HG02884 (cell line): ENCODE measurements around the gene CPOX.
A peak's percentile ranks its signal among the peaks of the same experiment; 100 is the strongest.
"Not testable (repeated sequence)": the region's sequence is repeated elsewhere in the genome, so short reads cannot be mapped to it uniquely, and the experiment has no call there.

Source experiments
- ATAC-seq: cut with Tn5 transposase; IDR thresholded peaks from one replicate; pipeline ENCODE4 v1.9.1; 2021; ENCODE audit warnings: mild to moderate bottlenecking, moderate library complexity; ENCODE audit not compliant: unreplicated experiment

The CPOX gene

DNA sequence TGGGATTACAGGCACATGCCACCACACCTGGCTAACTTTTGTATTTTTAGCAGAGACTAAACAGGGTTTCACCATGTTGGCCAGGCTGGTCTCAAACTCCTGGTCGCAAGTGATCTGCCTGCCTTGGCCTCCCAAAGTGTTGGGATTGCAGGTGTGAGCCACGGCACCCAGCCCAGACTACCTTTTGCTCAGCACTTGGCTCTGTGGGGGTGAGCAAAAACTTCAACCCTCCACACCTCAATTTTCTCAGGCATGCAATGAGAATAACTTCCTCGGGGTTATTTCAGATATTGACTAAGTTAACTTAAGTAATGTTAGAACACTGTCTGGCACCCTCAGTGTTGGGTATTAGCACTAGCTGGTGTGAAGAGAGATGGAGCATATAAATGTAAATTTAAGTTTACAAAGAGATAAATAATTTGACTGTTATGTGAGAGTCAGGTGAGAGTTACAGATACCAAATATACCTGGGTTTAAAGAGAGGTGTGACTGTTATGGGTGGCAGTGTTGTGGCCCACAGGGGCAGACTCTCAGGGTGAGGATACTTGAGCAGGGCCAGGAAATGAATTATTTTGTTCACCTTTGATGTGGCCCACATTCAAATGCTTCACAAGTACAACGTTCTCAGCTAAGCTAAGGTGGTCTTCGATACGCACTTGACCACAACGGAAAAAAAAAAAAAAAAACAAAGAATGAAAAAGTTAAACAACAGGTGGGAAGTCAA lies 29.0 kb downstream of the CPOX start:
- ATAC-seq: peak; percentile 0

DNA sequence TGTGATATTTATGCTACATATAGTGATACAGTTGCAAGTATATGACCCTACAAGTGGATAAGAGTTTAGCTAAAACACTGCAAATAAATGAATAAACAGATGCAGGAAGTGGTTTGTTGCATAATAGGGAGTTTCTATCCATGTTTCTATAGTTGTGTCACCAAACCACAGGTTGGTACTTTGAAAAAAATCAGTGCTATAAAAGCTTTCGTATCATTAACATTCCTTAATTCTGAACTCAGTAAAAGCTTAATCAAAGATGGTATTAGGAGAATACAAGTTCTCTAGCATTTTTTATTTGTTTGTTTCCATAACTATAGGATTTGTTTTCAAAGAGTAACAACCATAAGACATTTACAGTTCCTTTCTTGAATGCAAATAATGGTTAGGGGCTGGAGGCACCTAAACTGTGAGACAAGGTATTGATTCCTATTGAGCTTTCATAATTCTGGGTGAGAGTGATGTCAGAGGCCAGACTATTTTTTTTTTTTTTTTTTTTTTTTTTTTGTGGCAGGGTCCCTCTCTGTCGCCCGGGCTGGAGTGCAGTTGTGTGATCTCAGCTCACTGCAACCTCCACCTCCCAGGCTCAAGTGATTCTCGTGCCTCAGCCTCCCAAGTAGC lies 29.6 kb downstream of the CPOX start:
- peak; percentile 41 for ATAC-seq

DNA sequence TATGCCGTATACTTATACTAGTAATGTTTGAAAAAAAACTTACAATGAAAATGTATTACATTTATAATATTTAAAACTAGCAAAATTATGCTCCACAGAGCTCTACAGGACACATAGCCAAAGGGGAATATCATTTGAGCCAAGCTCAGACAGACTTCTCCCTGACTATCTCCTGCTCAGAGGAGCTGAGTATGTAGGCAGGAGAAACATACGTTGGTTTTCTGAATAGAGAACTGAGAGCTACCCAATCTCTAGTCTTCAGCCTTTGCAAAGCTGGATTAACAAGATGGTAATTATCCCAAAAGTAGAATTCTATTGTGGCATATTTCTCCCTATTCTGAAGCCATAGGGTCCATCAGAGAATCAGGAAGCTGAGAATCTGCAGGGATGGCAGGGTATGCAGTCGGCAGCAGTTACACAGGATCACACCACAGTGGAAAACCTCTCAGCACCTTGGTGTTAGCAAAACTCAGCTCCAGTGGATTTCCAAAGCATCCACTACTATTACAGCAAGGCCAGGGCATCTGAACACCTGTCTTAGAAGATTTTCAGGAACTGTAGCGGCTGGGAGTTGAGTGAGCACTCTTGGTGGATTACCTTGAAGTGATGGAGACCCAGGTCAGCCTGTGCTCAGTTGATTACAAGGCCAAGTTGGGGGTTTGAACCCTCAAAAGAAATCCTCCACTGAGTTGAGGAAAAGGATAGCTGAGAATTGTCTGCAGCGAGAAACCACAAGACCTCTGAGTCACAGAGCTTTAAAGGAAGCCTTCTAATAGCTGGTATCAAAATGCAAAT lies 31.5 kb downstream of the CPOX start:
- ATAC-seq: no peak

DNA sequence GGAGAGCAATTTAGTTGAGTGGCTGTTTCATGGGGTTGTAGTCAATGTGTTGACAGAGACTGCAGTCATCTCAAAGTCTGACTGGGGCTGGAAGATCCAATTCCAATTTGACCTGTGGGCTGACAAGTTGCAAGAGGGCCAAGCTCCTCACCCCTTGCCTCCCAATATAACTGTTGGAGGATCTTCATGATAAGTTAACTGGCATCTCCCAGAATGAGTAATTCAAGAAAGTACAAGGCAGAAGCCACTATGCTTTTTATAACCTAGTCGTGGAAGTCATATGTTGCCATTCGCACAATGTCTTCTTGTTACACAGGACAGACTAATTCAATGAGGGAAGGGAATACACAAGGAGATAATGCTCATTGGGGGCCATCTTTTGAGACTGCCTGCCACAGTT lies 32.5 kb downstream of the CPOX start:
- ATAC-seq: no peak

DNA sequence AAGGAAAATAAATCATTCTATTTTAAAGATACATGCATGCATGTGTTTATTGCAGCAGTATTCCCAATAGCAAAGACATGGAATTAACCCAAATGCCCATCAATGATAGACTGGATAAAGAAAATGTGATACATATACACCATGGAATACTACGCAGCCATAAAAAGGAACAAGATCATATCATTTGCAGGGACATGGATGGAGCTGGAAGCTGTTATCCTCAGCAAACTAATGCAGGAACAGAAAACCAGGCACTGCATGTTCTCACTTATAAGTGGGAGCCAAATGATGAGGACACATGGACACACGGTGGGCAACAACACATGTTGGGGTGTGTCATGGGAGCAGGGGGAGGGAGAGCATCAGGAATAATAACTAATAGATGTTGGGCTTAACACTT lies 33.6 kb downstream of the CPOX start:
- ATAC-seq: not testable (repeated sequence)

DNA sequence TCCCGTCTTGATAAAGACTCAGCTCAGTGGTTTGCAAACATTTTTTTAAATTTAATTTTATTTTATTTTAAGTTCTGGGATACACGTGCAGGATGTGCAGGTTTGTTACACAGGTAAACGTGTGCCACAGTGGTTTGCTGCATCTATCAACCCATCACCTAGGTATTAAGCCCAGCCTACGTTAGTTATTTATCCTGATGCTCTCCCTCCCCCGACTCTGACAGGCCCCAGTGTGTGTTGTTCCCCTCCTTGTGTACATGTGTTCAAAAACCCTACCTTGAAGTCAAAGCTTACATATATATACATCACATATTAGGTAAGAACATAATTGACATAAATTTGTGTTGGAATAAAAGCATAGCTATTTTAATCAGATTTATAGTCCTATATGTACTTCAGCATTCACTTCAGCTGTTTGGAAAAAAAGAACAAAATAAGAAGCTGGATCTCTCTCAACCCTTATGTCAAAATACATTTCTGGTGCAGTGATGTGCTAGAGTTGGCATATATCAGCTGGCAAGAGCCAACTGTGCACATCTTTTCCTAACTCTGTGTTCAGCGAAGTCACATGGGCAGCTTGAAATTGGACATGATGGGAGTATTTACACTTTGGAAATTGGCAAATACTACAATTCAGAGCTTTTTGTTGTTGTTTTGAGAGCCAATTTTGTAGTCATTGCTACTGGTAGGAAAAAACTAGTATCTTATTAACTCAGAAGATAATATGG lies 35.1 kb downstream of the CPOX start:
- no peak for ATAC-seq

DNA sequence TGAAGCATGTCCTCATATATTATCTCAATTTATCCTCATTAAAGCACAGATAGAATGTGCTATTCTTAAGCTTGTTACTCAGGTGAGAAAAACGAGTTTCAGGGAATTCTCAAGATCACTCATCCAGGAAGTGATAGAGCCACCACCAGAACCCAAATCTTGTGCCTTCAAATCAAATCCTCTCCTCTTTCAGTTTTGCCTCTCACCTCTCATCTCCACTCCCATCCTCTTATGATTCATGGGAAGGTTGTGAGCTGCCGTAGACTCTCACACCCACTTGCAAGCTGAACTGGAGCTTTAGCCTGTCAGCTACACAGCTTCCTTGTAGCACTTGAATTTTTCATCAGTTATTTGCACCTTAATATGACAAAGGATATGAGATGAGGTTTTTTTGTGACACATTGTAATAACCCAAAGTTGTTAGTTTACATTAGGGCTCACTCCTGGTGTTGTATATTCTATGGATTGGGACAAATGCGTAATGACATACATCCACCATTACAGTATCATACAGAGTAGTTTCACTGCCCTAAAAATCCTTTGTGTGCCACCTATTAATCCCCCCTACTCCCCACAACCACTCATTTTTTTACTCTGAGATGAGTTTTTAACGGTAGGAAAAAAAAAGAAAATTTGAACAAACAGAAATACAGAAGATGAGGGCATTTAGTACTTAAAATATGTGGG lies 35.9 kb downstream of the CPOX start:
- no peak for ATAC-seq

DNA sequence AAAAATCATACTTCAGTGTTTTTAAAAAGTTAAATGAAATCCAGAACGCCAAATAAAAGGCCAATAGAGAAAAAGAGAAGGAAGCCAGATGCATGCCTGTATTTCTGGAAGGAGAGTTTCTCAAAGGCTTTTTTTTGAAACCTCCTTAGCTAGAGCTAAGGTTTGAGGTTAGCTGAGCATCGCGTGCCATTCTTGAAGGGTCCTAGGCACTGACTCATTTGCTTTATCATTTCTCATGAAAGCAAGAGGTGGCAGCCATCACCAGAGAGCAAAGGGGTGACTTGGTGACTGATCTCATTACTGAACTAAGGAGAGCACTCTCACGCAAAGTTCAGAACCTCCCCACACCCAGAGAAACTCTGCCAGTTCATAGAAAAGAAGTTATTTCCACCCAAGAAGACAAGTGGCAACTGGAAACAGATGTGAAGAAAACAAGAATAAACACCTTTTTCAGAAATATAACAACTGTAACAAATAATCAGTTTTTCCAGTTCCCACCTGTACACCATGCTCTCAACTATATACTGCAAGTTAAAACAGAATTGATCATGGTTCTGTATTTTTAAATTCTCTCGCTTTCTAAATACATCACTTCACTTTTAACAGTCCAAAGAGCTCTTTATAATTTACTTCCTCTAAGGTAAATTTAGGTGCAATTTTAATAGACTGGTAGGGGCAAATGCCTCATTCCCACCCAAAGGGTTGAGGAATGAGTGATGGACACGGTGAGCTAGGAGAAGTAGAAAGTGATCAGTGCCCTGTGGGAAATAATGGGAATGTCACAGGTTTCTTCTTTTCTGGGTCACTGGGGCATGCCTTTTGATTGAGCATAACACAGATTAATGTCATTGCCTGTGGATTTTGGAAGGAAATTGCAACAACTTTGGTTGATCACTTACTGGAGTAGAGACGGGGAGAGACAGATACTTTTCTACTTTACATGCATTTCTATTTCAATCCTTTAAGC lies 37.0 kb downstream of the CPOX start:
- ATAC-seq: peak; percentile 78

DNA sequence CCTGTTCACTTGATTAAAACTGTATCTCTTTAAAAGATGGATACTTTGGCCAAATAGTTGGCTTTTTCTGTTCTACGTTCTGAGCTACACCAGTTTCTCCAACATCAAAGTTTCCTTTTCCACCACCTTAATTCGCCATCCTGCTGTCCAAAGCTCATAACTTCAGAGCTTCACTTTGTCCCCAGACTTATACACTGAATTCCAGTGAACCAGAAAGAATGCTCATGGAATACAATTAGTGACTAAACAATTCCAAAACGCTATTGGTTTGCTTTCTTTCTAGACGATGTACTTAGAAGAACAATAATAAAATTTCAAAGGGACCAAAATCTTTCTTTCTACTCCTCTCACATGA lies 38.4 kb downstream of the CPOX start:
- ATAC-seq: no peak

DNA sequence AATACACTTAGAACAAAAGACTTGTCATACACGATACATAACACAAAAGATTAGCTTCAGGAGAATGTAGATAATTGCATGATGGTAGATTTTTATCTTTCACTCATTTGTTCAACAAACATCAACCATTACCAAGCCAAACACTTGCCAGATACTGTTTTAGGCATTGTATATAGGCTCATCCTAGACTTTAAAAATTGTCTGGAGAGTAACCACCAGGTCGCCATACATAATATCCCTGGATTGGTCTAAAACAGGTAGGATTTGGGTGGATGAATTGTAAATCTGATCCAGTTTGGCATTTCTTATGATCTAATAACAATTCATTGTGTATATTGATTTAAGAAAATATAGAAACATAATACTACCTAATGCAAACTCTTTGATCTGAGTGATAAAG lies 38.8 kb downstream of the CPOX start:
- no peak for ATAC-seq

DNA sequence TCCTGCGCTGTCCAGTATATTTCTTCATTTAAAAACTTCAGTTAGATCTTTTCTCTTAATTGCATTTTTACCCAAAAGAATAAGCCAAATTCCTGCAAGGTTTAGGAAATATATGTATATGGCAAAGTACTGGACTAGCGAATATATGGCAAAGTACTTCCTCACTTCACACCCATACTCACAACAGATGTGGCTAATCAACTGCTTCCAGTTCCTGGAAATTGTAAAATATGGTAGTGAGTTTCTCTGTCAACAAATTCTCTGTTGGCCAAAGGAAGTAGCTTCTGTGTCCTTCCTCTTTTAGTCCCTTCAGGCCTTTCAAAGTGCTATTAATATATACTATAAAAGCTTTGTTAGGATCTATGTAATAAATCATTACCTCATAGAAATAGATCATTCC lies 39.7 kb downstream of the CPOX start:
- no peak for ATAC-seq

DNA sequence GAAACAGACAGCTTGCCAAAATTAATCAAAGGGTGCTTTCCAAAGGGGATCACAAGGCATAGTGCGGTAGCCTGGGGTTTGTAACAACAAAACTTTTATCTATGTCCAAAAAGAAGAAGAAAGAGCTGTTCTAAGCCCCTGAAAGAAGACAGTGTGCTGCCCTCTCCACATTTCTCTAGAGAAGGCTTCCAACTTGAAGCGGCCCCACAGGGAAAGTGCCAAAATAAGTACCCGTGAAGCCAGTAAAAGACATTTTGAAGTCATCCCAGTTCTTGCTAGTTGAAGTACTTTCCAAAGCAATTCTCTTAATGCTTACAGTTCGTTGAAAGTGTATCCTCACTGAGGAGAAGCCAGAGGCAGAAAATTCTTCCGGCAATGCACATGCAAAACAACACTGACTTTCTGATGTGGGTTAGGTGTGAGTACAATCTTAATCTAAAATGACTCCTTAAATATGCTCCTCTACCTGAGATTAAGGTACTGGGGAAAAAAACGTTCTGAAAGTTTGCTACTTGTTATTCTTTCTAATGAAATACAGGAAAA lies 40.3 kb downstream of the CPOX start:
- ATAC-seq: no peak

DNA sequence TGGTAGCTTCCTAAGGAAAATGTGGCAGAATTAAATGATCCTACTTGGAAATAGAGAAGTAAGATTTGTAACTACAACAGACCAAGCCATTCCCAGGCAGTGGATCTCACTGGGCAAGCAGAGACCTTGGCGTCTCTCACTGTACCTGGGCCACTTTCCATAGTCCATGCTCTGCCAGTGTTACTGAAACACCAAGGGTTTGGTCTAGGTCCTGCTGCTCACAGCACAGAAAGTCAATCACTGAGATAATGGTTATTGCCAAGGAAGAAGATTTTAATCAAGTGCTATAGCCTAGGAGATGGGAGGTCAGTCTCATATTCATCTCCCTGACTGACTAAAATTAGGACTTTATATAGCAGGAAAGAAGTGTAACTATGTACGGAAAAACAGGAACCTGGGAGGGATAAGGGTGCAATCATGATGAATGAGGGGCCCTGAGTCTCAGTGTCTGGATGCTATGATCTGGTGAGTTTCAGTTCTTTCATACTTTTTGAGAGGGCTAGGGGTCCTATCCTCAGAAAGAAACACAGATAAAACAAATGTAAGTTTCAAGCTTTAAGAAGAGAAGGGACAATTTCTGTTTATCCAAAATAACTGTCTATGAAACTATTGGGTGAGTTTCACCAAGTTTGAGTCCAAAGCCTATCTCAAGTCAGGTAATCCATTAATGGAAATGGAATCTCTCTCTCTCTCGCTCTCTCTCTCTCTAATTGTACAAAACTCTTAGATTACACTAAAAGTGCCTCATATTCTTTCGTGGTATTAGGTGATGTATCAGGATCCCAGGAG lies 41.0 kb downstream of the CPOX start:
- no peak for ATAC-seq

DNA sequence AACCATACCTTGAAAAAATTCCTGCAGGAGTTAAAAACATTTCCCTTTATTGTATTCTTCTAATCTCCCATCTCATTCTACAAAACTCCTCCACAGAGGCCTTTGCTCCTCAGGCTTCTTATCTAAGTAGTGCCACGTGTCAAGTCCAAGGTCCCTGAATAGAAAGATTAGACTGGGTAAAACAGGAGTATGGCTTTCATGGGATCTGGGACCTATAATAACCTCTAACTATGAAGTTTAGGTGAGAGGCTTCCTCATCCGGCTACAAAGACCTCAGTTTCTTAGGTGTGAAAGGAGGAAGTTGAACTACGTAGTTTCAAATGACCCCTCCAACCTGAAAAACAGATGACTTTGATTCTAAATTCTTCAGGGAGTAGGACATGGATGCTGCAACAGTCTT lies 41.7 kb downstream of the CPOX start:
- no peak for ATAC-seq

DNA sequence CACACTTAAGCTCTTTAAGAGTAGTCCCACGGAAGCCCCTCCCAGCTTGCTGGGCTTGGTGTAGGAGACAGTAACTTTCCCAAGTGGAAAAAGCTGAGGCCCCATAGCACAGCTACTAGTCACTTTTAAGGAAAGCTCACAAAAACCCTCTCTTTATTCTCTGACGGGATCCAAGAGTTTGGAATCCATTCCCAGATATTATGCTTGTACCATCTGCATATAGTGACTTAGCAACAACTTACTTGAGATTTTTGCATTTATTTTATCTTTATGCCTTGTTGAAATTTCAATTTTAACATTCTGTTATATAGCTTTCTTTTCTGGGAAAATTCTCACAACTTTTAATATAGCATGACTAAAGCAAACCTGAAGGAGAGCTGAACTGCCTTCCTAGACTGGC lies 42.2 kb downstream of the CPOX start:
- ATAC-seq: no peak

DNA sequence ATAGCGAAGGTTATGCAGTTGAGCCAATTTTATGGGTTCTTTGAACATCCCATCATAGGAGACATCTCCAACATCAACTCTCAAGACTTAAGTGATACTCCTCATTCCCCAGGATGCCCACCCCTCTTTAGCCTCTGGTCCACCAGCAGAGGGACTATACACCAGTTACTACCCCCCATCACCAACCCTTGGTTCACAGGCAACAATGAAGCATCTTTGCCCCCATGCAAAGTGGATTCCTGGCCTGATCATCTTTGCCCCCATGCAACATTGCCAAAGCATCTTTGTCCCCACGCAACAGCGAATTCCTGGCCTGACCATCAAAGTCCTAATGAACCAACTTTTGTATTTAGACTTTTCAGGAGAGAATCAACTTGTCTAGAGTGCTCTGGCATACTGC lies 42.6 kb downstream of the CPOX start:
- ATAC-seq: no peak

DNA sequence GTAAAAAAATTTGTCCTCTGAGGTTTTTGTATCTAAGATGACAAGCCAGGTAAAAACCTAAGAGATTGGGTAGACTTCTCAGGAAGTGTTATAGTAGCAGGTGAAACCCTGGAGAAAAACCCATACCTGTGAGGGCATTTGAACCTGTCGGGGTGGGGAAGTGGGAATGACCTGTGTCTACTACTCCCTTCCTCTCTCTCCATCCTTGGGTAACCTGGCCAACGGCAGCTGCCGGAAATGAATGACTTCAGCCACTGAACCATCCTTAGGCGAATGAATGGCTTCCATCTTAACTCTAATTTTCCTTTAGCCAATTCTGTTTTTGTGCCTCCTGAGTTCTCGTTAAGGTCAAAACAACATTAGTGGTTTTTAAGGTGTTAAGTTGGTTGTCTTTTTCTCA lies 44.9 kb downstream of the CPOX start:
- no peak for ATAC-seq

DNA sequence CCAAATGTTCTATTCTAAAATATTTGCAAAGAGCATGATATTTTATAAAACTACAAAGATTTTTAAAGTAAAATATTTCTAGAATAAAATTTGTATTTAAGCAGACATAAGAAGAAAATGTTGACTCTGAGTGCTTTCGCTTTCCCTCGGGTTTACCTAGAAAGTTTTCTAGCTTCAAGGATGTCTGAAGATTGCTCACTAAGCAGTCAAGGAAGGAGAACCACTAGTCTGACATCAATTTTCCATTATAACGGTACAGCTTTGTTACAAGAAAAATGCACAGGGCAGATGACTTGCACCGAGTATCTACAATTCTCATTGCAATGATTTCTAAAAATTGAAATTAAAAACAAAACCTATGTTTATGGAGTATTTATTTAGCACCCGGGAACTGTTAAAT lies 47.5 kb downstream of the CPOX start:
- ATAC-seq: peak; percentile 55

DNA sequence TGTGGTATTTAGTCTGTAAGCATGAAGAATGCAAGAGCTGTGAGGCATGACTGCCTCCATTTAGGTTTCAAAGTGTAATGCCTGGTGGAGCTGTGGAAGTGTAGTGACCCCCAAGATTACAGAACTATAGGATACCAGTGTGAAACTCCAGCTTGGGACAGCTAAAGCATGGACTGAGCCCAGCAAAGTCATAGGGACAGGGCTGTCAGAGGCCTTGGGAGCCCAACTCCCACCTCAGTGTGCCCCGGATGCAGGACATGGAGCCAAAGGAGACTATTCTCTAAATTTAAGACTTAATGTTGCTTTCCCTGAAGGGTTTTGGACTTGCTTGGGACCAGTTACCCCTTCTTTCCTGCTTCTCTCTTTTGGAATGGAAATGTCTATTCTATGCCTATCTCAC lies 50.8 kb downstream of the CPOX start:
- no peak for ATAC-seq
